D721Med (cell line): ENCODE measurements around the gene LRRC14B.

Experiments used
- DNase-seq: peaks from one replicate; pipeline ENCODE4 v3.0.0; 2011; ENCODE audit warnings: low spot score; ENCODE audit not compliant: insufficient read length
- FAIRE-seq: peaks from 2 replicates; lab custom pipeline; 2011; peaks lifted over from hg19 to GRCh38; lab: Jason Lieb, UNC
- TF ChIP-seq, protein P1 (sequence below): IDR thresholded peaks from 2 replicates; pipeline ENCODE4 v1.5.1; 2012; ENCODE audit warnings: mild to moderate bottlenecking, control low read depth; ENCODE audit not compliant: insufficient read depth; ENCODE audit errors: missing control alignments

The LRRC14B gene

DNA sequence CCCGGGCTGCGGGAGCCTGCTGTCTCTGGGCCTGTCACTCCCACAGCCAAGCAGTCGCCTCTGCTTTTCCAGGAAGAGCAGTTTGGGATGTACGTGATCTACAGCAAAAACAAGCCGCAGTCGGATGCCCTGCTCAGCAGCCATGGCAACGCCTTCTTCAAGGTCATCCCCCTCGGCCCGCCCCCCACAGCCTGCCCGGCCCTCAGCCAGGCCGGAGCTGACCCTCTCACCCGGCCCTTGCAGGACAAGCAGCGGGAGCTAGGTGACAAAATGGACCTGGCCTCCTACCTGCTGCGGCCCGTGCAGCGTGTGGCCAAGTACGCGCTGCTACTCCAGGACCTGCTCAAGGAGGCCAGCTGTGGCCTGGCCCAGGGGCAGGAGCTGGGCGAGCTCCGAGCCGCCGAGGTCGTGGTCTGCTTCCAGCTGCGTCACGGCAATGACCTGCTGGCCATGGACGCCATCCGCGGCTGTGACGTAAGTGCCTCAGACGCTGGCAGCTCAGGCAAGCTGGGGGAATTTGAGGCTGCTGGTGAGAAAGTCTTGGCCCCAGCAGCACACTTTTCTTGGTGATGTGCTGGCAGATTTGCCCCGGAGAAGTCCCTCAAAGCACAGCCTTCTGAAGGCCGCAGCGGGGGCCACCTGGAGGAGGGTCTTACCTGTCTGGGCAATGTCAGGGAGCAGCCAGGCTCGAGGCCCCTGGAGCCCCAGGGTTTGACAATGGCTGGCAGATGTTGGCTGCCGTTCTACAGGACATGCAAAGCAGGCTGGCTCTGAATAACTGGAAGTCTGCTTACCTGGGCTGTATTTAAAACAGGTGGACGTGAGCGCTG, 20.1 kb upstream of the LRRC14B start:
- TF ChIP-seq, protein P1, sequence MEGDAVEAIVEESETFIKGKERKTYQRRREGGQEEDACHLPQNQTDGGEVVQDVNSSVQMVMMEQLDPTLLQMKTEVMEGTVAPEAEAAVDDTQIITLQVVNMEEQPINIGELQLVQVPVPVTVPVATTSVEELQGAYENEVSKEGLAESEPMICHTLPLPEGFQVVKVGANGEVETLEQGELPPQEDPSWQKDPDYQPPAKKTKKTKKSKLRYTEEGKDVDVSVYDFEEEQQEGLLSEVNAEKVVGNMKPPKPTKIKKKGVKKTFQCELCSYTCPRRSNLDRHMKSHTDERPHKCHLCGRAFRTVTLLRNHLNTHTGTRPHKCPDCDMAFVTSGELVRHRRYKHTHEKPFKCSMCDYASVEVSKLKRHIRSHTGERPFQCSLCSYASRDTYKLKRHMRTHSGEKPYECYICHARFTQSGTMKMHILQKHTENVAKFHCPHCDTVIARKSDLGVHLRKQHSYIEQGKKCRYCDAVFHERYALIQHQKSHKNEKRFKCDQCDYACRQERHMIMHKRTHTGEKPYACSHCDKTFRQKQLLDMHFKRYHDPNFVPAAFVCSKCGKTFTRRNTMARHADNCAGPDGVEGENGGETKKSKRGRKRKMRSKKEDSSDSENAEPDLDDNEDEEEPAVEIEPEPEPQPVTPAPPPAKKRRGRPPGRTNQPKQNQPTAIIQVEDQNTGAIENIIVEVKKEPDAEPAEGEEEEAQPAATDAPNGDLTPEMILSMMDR: no peak
- DNase-seq (no peak), FAIRE-seq (no peak)

- DNase-seq: no peak
- FAIRE-seq: no peak
- TF ChIP-seq, protein P1: no peak
Measured at GRCh38 chr5:171801-172331, 19.4 kb upstream of the LRRC14B start.

GRCh38 chr5:172421-172820, 18.9 kb upstream of the LRRC14B start:
- TF ChIP-seq, protein P1: no peak
- no peak for FAIRE-seq
- DNase-seq: no peak

- TF ChIP-seq, protein P1: no peak
- DNase-seq: no peak
- FAIRE-seq: no peak
Measured at GRCh38 chr5:172841-173251, 18.4 kb upstream of the LRRC14B start.

- FAIRE-seq (no peak), DNase-seq (no peak)
- TF ChIP-seq, protein P1: no peak
Measured at GRCh38 chr5:173392-174290, 17.7 kb upstream of the LRRC14B start.

GRCh38 chr5:174291-174600, 17.0 kb upstream of the LRRC14B start:
- no peak for DNase-seq
- FAIRE-seq: no peak

More at GRCh38 chr5:174291-174600, 17.0 kb upstream of the LRRC14B start:
- TF ChIP-seq, protein P1: no peak
